ENCODE results near the gene EBLN2. TPM values are rescaled to one million over a fixed set of nuclear protein-coding genes. Genes with fewer than 3 reads are reported as not detected.

The EBLN2 gene
- total and polyA plus RNA-seq, 8 donors = 0.79 to 2.9 (median 1.5) TPM

GRCh38 chr3:73107676-73108187 lies 46.3 kb downstream of the EBLN2 start:
- no peak for TF ChIP-seq CTCF (IDR thresholded peaks at IDR 0.05)
- FAIRE-seq = no peak
- 88 to 90% methylated on average over 5 of the region's 5 CpGs for WGBS, 2 donors

GRCh38 chr3:73108750-73109149 lies 47.3 kb downstream of the EBLN2 start:
- 93 to 94% methylated on average over 3 of the region's 3 CpGs for WGBS, 2 donors

More at GRCh38 chr3:73107676-73108187, 46.3 kb downstream of the EBLN2 start:
- Histone ChIP-seq H3K36me3 (no peaks in the 10 kb centered on the region), H3K4me1 (no peaks in the 10 kb centered on the region), H3K4me3 (no peak overlapping the region), H3K27ac (no peak overlapping the region), H3K27me3 (no peaks in the 10 kb centered on the region), H3K9me3 (no peaks in the 10 kb centered on the region)
- intact Hi-C loops (cut with DNase I) = loop anchor here in 1 of 3 donors (10.0 kb wide), 1 partner anchor 397 kb away; no protein-coding TSS in a partner anchor
- DNase-seq (no peak), ATAC-seq (no peak)

GRCh38 chr3:73110530-73110929 lies 49.1 kb downstream of the EBLN2 start:
- no peaks in the 10 kb centered on the region for H3K36me3 ChIP-seq
- H3K9me3 ChIP-seq = no peaks in the 10 kb centered on the region
- no peak overlapping the region for H3K27ac ChIP-seq
- DNase-seq (no peak), ATAC-seq (no peak), FAIRE-seq (peak; percentile 98)
- 77 to 82% methylated on average over 20 of the region's 20 CpGs for WGBS, 2 donors
- H3K4me3 ChIP-seq = no peak overlapping the region
- no peak for TF ChIP-seq CTCF (IDR thresholded peaks at IDR 0.05)
- intact Hi-C loops (cut with DNase I) = no loop called here
- H3K4me1 ChIP-seq = no peaks in the 10 kb centered on the region
- no peaks in the 10 kb centered on the region for H3K27me3 ChIP-seq

More at GRCh38 chr3:73108750-73109149, 47.3 kb downstream of the EBLN2 start:
- no peak overlapping the region for H3K27ac ChIP-seq
- H3K4me1 ChIP-seq = no peaks in the 10 kb centered on the region
- H3K9me3 ChIP-seq = no peaks in the 10 kb centered on the region
- H3K27me3 ChIP-seq = no peaks in the 10 kb centered on the region
- no peaks in the 10 kb centered on the region for H3K36me3 ChIP-seq
- FAIRE-seq (no peak), DNase-seq (no peak), ATAC-seq (no peak)
- no peak overlapping the region for H3K4me3 ChIP-seq
- no peak for TF ChIP-seq CTCF (IDR thresholded peaks at IDR 0.05)
- intact Hi-C loops (cut with DNase I) = loop anchor here in 1 of 3 donors (10.0 kb wide), 1 partner anchor 396 kb away; no protein-coding TSS in a partner anchor

Other genes with a start within 250 kb of the EBLN2 start
- gene SHQ1, start 213.2 kb upstream of the EBLN2 start, total RNA-seq = 10 to 100 TPM in 2 of 6 donors, 1 to 10 TPM in 4; 5.5 to 13.4 (median 8.9) TPM
- gene SHQ1, start 213.2 kb upstream of the EBLN2 start, polyA plus RNA-seq = 1 to 10 TPM; 4.1 to 7.1 TPM
- gene GXYLT2, start 173.6 kb upstream of the EBLN2 start, total RNA-seq = 1 to 10 TPM; 2.4 to 7.5 (median 4.2) TPM
- under 1 TPM; 0.19 to 0.87 TPM for gene GXYLT2, start 173.6 kb upstream of the EBLN2 start, polyA plus RNA-seq
- 10 to 100 TPM; 18.3 to 45.6 (median 24.4) TPM for gene PPP4R2, start 64.8 kb upstream of the EBLN2 start, total RNA-seq
- 10 to 100 TPM in 1 of 2 donors, 1 to 10 TPM in 1; 8.2 to 13.7 TPM for gene PPP4R2, start 64.8 kb upstream of the EBLN2 start, polyA plus RNA-seq